Measurements from ENCODE around the gene APOD.

Gene APOD

GRCh38 chr3:195551381-195551978, 32.3 kb downstream of the APOD start:
- no peak for DNase-seq

- DNase-seq = no peak
These were observed 33.0 kb downstream of the APOD start for GRCh38 chr3:195550723-195551122.

- DNase-seq = peak in 1 of 3 donors; percentile 28
These were observed 33.7 kb downstream of the APOD start for GRCh38 chr3:195549931-195550519.

GRCh38 chr3:195548987-195549386, 34.8 kb downstream of the APOD start:
- peak in 1 of 3 donors; percentile 35 for DNase-seq

- DNase-seq = no peak
These were observed 35.2 kb downstream of the APOD start for GRCh38 chr3:195548501-195548900.

GRCh38 chr3:195548006-195548405, 35.7 kb downstream of the APOD start:
- DNase-seq = no peak

- DNase-seq = peak; percentile 90 to 98 (median 95)
These were observed 37.6 kb downstream of the APOD start for GRCh38 chr3:195546130-195546560.

- DNase-seq = no peak
These were observed 39.1 kb downstream of the APOD start for GRCh38 chr3:195544634-195545033.

GRCh38 chr3:195544230-195544536, 39.6 kb downstream of the APOD start:
- DNase-seq = no peak

GRCh38 chr3:195543500-195544229, 40.1 kb downstream of the APOD start:
- DNase-seq = no peak

GRCh38 chr3:195542698-195543499, 40.8 kb downstream of the APOD start, which contains the start of gene PPP1R2:
PPP1R2 (minus strand) TSS chr3:195543325; CDS start chr3:195543025, 300 bp downstream.
- peak; percentile 96 to 100 (median 99) for DNase-seq

GRCh38 chr3:195542316-195542697, 41.4 kb downstream of the APOD start:
- peak; percentile 42 to 53 (median 53) for DNase-seq

GRCh38 chr3:195540511-195540910, 43.2 kb downstream of the APOD start:
- no peak for DNase-seq

GRCh38 chr3:195540027-195540426, 43.7 kb downstream of the APOD start:
- DNase-seq = no peak

GRCh38 chr3:195539479-195539878, 44.3 kb downstream of the APOD start:
- DNase-seq = no peak

GRCh38 chr3:195537995-195538394, 45.7 kb downstream of the APOD start:
- peak in 2 of 3 donors; percentile 28 to 31 for DNase-seq

GRCh38 chr3:195535293-195535692, 48.4 kb downstream of the APOD start:
- no peak for DNase-seq

- DNase-seq = no peak
These were observed 50.9 kb downstream of the APOD start for GRCh38 chr3:195532834-195533233.

GRCh38 chr3:195532345-195532744, 51.4 kb downstream of the APOD start:
- no peak for DNase-seq

- no peak for DNase-seq
These were observed 52.1 kb downstream of the APOD start for GRCh38 chr3:195531683-195532082.

- DNase-seq = no peak
These were observed 57.2 kb downstream of the APOD start for GRCh38 chr3:195526492-195526891.

- DNase-seq = no peak
These were observed 59.4 kb downstream of the APOD start for GRCh38 chr3:195524171-195524896.

All from suppressor macrophage treated with lipopolysaccharide for 1 hour (primary cell).